Measurements from ENCODE around the gene OR51A4.

GRCh38 chr11:4903484-4903883 lies 43.9 kb downstream of the OR51A4 start, which contains the start of gene OR51A7:
- TF ChIP-seq, protein P1, sequence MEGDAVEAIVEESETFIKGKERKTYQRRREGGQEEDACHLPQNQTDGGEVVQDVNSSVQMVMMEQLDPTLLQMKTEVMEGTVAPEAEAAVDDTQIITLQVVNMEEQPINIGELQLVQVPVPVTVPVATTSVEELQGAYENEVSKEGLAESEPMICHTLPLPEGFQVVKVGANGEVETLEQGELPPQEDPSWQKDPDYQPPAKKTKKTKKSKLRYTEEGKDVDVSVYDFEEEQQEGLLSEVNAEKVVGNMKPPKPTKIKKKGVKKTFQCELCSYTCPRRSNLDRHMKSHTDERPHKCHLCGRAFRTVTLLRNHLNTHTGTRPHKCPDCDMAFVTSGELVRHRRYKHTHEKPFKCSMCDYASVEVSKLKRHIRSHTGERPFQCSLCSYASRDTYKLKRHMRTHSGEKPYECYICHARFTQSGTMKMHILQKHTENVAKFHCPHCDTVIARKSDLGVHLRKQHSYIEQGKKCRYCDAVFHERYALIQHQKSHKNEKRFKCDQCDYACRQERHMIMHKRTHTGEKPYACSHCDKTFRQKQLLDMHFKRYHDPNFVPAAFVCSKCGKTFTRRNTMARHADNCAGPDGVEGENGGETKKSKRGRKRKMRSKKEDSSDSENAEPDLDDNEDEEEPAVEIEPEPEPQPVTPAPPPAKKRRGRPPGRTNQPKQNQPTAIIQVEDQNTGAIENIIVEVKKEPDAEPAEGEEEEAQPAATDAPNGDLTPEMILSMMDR (IDR thresholded peaks at IDR 0.05): no peak
- no peak for TF ChIP-seq POLR2A (IDR thresholded peaks at IDR 0.05)
- TF ChIP-seq EP300 (IDR thresholded peaks at IDR 0.05): no peak
- no peak for TF ChIP-seq POLR2AphosphoS5 (IDR thresholded peaks at IDR 0.05)

All from suprapubic skin (tissue), 4 donors.